ENCODE data around the gene PYROXD2. TPM values are rescaled to one million over a fixed set of nuclear protein-coding genes. Genes with fewer than 3 reads are reported as not detected.

The PYROXD2 gene
- total RNA-seq, 1 experiment from 2014 or later: 8.1 TPM

- no peak for TF ChIP-seq ZNF281 (CRISPR knock-in tag; IDR thresholded peaks at IDR 0.05)
- TF ChIP-seq ZSCAN18 (CRISPR knock-in tag; IDR thresholded peaks at IDR 0.05): no peak
- no peak for TF ChIP-seq CTCF (IDR thresholded peaks at IDR 0.05)
- Mint-ChIP-seq H3K9me3 (no peaks in the 10 kb centered on the region), H3K4me3 (no peak overlapping the region), H3K36me3 (peaks cover 3% of the 10 kb centered on the region; the same call in 1 of the 2 replicates), H3K27me3 (ENCODE audit: low read depth) (no peaks in the 10 kb centered on the region), H3K4me1 (peaks cover 13% of the 10 kb centered on the region), H3K27ac (no peak overlapping the region)
- ATAC-seq (no peak), DNase-seq (ENCODE audit: low spot score) (no peak)
- CTCF ChIA-PET: interaction anchor here (1.1 kb wide), 1 partner anchor 9 kb away, joined by 6 read pairs; no protein-coding TSS in a partner anchor
- POLR2A ChIA-PET: no interaction called here
Observed at GRCh38 chr10:98416606-98417388, 1.8 kb upstream of the PYROXD2 start.

- no peak overlapping the region for H3K4me3 Mint-ChIP-seq
- H3K27me3 Mint-ChIP-seq (ENCODE audit: low read depth): no peaks in the 10 kb centered on the region
- DNase-seq (ENCODE audit: low spot score) (no peak), ATAC-seq (no peak)
- H3K4me1 Mint-ChIP-seq: peaks cover 13% of the 10 kb centered on the region
- CTCF ChIA-PET: interaction anchor here (1.2 to 2.8 kb wide), 6 partner anchors 8 to 107 kb away, joined by 3 to 23 read pairs (median 12); no protein-coding TSS in a partner anchor
- TF ChIP-seq PREB (CRISPR knock-in tag; IDR thresholded peaks at IDR 0.05; ENCODE audit: borderline replicate concordance) (no peak), ZNF396 (CRISPR knock-in tag; IDR thresholded peaks at IDR 0.05; ENCODE audit: borderline replicate concordance) (no peak), HMGA2 (CRISPR knock-in tag; IDR thresholded peaks at IDR 0.05) (no peak)
- POLR2A ChIA-PET: interaction anchor here (0.8 kb wide), 1 partner anchor 213 kb away, joined by 3 read pairs; no protein-coding TSS in a partner anchor
- H3K27ac Mint-ChIP-seq: no peak overlapping the region; the same call in 1 of the 2 replicates
- H3K9me3 Mint-ChIP-seq: no peaks in the 10 kb centered on the region
- peaks cover 3% of the 10 kb centered on the region; the same call in 1 of the 2 replicates for H3K36me3 Mint-ChIP-seq
Observed at GRCh38 chr10:98415731-98416119, 743 bp upstream of the PYROXD2 start.

GRCh38 chr10:98414578-98414931 lies 427 bp downstream of the PYROXD2 start:
- CTCF ChIA-PET: interaction anchor here (1.5 to 2.8 kb wide), 5 partner anchors 8 to 105 kb away, joined by 4 to 23 read pairs (median 19); no protein-coding TSS in a partner anchor
- peaks cover under 1% of the 10 kb centered on the region; the same call in 1 of the 2 replicates for H3K36me3 Mint-ChIP-seq
- no peak overlapping the region for H3K27ac Mint-ChIP-seq

More at GRCh38 chr10:98414578-98414931, 427 bp downstream of the PYROXD2 start:
- POLR2A ChIA-PET: interaction anchor here (1.1 kb wide), 1 partner anchor 9 kb away, joined by 3 read pairs; no protein-coding TSS in a partner anchor
- no peak for DNase-seq (ENCODE audit: low spot score)
- Mint-ChIP-seq H3K4me1 (peaks cover 17% of the 10 kb centered on the region), H3K27me3 (ENCODE audit: low read depth) (no peaks in the 10 kb centered on the region), H3K9me3 (no peaks in the 10 kb centered on the region), H3K4me3 (peak overlapping the region; percentile 83)
- ATAC-seq: no peak
- 0 out of 2 replicates have a peak, but pooled peaks have one; percentile 39 for TF ChIP-seq HMGXB4 (CRISPR knock-in tag; IDR thresholded peaks at IDR 0.05)
- TF ChIP-seq EMX1 (CRISPR knock-in tag; IDR thresholded peaks at IDR 0.05): no peak
- TF ChIP-seq AR (CRISPR knock-in tag; IDR thresholded peaks at IDR 0.05): no peak
- no peak for TF ChIP-seq CREB1 (CRISPR knock-in tag; IDR thresholded peaks at IDR 0.05)
- TF ChIP-seq ZNF232 (CRISPR knock-in tag; IDR thresholded peaks at IDR 0.05): no peak

All from WTC11 (cell line).